Measurements from ENCODE around the gene SPPL2C.

GRCh38 chr17:45824475-45824874 is 20.2 kb upstream of the SPPL2C start:
- TF ChIP-seq CTCF (optimal IDR thresholded peaks at IDR 0.05 in 1 of 3, IDR thresholded peaks at IDR 0.05 in 1 of 3, conservative IDR thresholded peaks at IDR 0.05 in 1 of 3; ENCODE audit: extremely low read depth in 1 of 3, insufficient read depth in 2 of 3, low read length in 3 of 3) (no peak), EZH2 (IDR thresholded peaks at IDR 0.05; ENCODE audit: low read length) (no peak)
